CD4-positive, alpha-beta T cell (primary cell): ENCODE results near the gene GPR15LG. TPM values are rescaled to one million over a fixed set of nuclear protein-coding genes. Genes with fewer than 3 reads are reported as not detected.
"Not testable (repeated sequence)": the region's sequence is repeated elsewhere in the genome, so short reads cannot be mapped to it uniquely, and the experiment has no call there.

ENCODE experiments used
- ATAC-seq: fragments of 200-7000 bp; cut with Tn5 transposase; one replicate; pipeline ENCODE4 v1.10.0; 2022; ENCODE audit warnings: mild to moderate bottlenecking; ENCODE audit not compliant: poor library complexity
- CTCF ChIA-PET: fragments of 350-600 bp; sonication (Branson Sonifier 250); formaldehyde crosslinking; loops from one replicate; lab custom pipeline; 2021; ENCODE audit warnings: antibody characterized with exemption, inconsistent platforms; lab: Charles Lee
- POLR2A ChIA-PET: fragments of 350-600 bp; sonication (Branson Sonifier 250); formaldehyde crosslinking; loops from one replicate; lab custom pipeline; 2021; ENCODE audit warnings: antibody characterized with exemption, inconsistent platforms; lab: Charles Lee
- DNase-seq, 14 experiments: peaks; one replicate each; pipeline ENCODE4 v3.0.0-alpha.2; 2013 to 2020; ENCODE audit warnings: mixed read lengths in 2 of 14
- H3K27ac ChIP-seq, 2 donors: one replicate each; pipeline versions ENCODE4 v1.5.1 to v1.7.0; 2013; ENCODE audit warnings: low read length in 2 of 2, low read depth in 1 of 2, mild to moderate bottlenecking in 1 of 2
- H3K27me3 ChIP-seq, 2 experiments: 1 replicate in 1 of 2; 2 replicates in 1 of 2; pipeline versions ENCODE4 v1.6.1 to v1.7.0; 2013; ENCODE audit warnings: low read length in 2 of 2, control low read depth in 1 of 2, mild to moderate bottlenecking in 1 of 2, moderate library complexity in 1 of 2; ENCODE audit not compliant: insufficient read depth in 2 of 2, control insufficient read depth in 1 of 2
- H3K36me3 ChIP-seq: one replicate; pipeline ENCODE4 v1.6.1; 2013; ENCODE audit warnings: low read length, control low read depth; ENCODE audit not compliant: insufficient read depth
- H3K4me1 ChIP-seq: one replicate; pipeline ENCODE4 v1.6.1; 2013; ENCODE audit warnings: low read length, control low read depth; ENCODE audit not compliant: insufficient read depth
- H3K4me3 ChIP-seq: one replicate; pipeline ENCODE4 v1.5.1; 2013; ENCODE audit warnings: mild to moderate bottlenecking, low read length, moderate library complexity
- H3K9me3 ChIP-seq, 2 experiments: 1 replicate in 1 of 2; 2 replicates in 1 of 2; pipeline versions ENCODE4 v1.6.1 to v1.7.0; 2013; ENCODE audit warnings: low read length in 2 of 2, mild to moderate bottlenecking in 2 of 2, control low read depth in 1 of 2, moderate library complexity in 1 of 2; ENCODE audit not compliant: control insufficient read depth in 1 of 2, insufficient read depth in 1 of 2
- H3K27ac Mint-ChIP-seq: one replicate; pipeline ENCODE4 v1.8.0; 2020; ENCODE audit warnings: mixed read lengths
- H3K27me3 Mint-ChIP-seq: one replicate; pipeline ENCODE4 v1.8.0; 2021; ENCODE audit warnings: mixed read lengths
- H3K36me3 Mint-ChIP-seq: one replicate; pipeline ENCODE4 v1.8.0; 2021; ENCODE audit warnings: low read depth, mixed read lengths
- H3K4me1 Mint-ChIP-seq: one replicate; pipeline ENCODE4 v1.8.0; 2021; ENCODE audit warnings: low read depth, mixed read lengths
- H3K4me3 Mint-ChIP-seq: one replicate; pipeline ENCODE4 v1.8.0; 2020; ENCODE audit warnings: mild to moderate bottlenecking, mixed read lengths
- H3K9me3 Mint-ChIP-seq: one replicate; pipeline ENCODE4 v1.8.0; 2020; ENCODE audit warnings: mixed read lengths
- CTCF ChIP-seq: fragments of 200-600 bp; IDR thresholded peaks from one replicate; pipeline ENCODE4 v1.8.0; 2022; ENCODE audit warnings: antibody characterized with exemption, mild to moderate bottlenecking
- intact Hi-C, 2 experiments: fragments of 100-400 bp; cut with DNase I in 1 of 2; cut with micrococcal nuclease in 1 of 2; formaldehyde crosslinking; loops; one replicate each; pipeline versions ENCODE4 v1.15.1 to v1.9.0; 2023 to 2025; cut with DNase I, micrococcal nuclease
- polyA plus RNA-seq, 2 donors: library from polyadenylated mRNA; unstranded; fragments of 120-200 nt; gene quantifications; one replicate each; pipeline ENCODE4 v1.2.1, GENCODE V29; 2013
- total RNA-seq, 174 experiments: library from RNA in 2 of 174; stranded (reverse) in 2 of 174; gene quantifications; one replicate each; pipeline ENCODE4 v1.2.3 and lab custom pipeline; 2021 to 2026

GPR15LG gene
- not detected for total RNA-seq
- polyA plus RNA-seq (2013, experiment 1 of 2): not detected
- polyA plus RNA-seq (2013, experiment 2 of 2): not detected
- total RNA-seq (lab: John Stamatoyannopoulos, UW): 0 to 0.11 (median 0) reads per million in 172 experiments

- H3K27ac ChIP-seq: no peak within 1 kb of the TSS
- Mint-ChIP-seq H3K27ac (peak within 1 kb of the TSS; percentile 20), H3K27me3 (no peaks in the 10 kb centered on the region), H3K4me1 (peaks cover 13% of the 10 kb centered on the region), H3K4me3 (no peak within 1 kb of the TSS), H3K9me3 (no peaks in the 10 kb centered on the region), H3K36me3 (no peaks in the 10 kb centered on the region)
- TF ChIP-seq CTCF: no peak
- no peak for DNase-seq
- no peak for ATAC-seq
- CTCF ChIA-PET: interaction anchor here (1.1 kb wide), 1 partner anchor 35 kb away, joined by 3 read pairs; the partner anchor contains the start of gene GHITM
- no peaks in the 10 kb centered on the region for H3K9me3 ChIP-seq
- no peaks in the 10 kb centered on the region for H3K36me3 ChIP-seq
- POLR2A ChIA-PET: no interaction called here
- H3K4me1 ChIP-seq: peaks cover 25% of the 10 kb centered on the region
- intact Hi-C loops: no loop called here
- H3K27me3 ChIP-seq: no peaks in the 10 kb centered on the region
- no peak within 1 kb of the TSS for H3K4me3 ChIP-seq
Observed at GRCh38 chr10:84173501-84173929, at the start of gene GPR15LG. Gene GPR15LG, plus strand, starts transcription at chr10:84173801. Its CDS starts 51 bp downstream, at chr10:84173852.

GRCh38 chr10:84125910-84126784 is 47.5 kb upstream of the GPR15LG start:
- H3K36me3 ChIP-seq, H3K4me3 Mint-ChIP-seq, H3K4me3 ChIP-seq, H3K27ac ChIP-seq, intact Hi-C loops, DNase-seq, ATAC-seq, CTCF ChIA-PET, H3K27ac Mint-ChIP-seq, H3K4me1 ChIP-seq, H3K4me1 Mint-ChIP-seq, POLR2A ChIA-PET: not testable (repeated sequence)
- peaks cover 6 to 18% of the 10 kb centered on the region in 2 experiments for H3K27me3 ChIP-seq
- H3K27me3 Mint-ChIP-seq: peaks cover 31% of the 10 kb centered on the region
- H3K9me3 ChIP-seq: peaks cover 15 to 22% of the 10 kb centered on the region in 2 experiments
- H3K36me3 Mint-ChIP-seq: peaks cover 15% of the 10 kb centered on the region
- peaks cover 16% of the 10 kb centered on the region for H3K9me3 Mint-ChIP-seq

GRCh38 chr10:84126785-84127167 is 46.8 kb upstream of the GPR15LG start:
- Mint-ChIP-seq H3K27ac (no peak overlapping the region), H3K9me3 (peaks cover 16% of the 10 kb centered on the region), H3K27me3 (peaks cover 38% of the 10 kb centered on the region), H3K4me1 (no peaks in the 10 kb centered on the region), H3K36me3 (peaks cover 15% of the 10 kb centered on the region), H3K4me3 (no peak overlapping the region)
- no peak for TF ChIP-seq CTCF
- intact Hi-C loops: no loop called here
- Histone ChIP-seq H3K27me3 (peaks cover 6 to 18% of the 10 kb centered on the region in 2 experiments), H3K4me3 (no peak overlapping the region), H3K36me3 (no peaks in the 10 kb centered on the region), H3K4me1 (no peaks in the 10 kb centered on the region), H3K27ac (no peak overlapping the region), H3K9me3 (peaks cover 15 to 22% of the 10 kb centered on the region in 2 experiments)
- ChIA-PET CTCF (no interaction called here), POLR2A (no interaction called here)
- ATAC-seq (no peak), DNase-seq (no peak)
